HG02970 (cell line): ENCODE measurements around the gene JUP.
"Not testable (repeated sequence)": the region's sequence is repeated elsewhere in the genome, so short reads cannot be mapped to it uniquely, and the experiment has no call there.

Source experiments
- ATAC-seq: cut with Tn5 transposase; IDR thresholded peaks from one replicate; pipeline ENCODE4 v1.9.1; 2021; ENCODE audit warnings: mild to moderate bottlenecking, moderate library complexity, moderate number of reproducible peaks; ENCODE audit not compliant: unreplicated experiment, low FRiP score

The JUP gene

GRCh38 chr17:41786227-41787020 lies at the start of gene JUP:
Gene JUP, minus strand, starts transcription at chr17:41786711. Its CDS starts 14,857 bp downstream, at chr17:41771854.
- peak; percentile 60 for ATAC-seq

GRCh38 chr17:41835800-41836549 lies 49.5 kb upstream of the JUP start, which contains the start of gene NT5C3B:
Gene NT5C3B, minus strand, starts transcription at chr17:41836232. Its CDS starts 39 bp downstream, at chr17:41836193.
- ATAC-seq: no peak

GRCh38 chr17:41835214-41835799 lies 48.8 kb upstream of the JUP start:
- ATAC-seq: no peak

- ATAC-seq: not testable (repeated sequence)
These were observed 43.5 kb upstream of the JUP start for GRCh38 chr17:41829961-41830360.

- ATAC-seq: no peak
These were observed 38.8 kb upstream of the JUP start for GRCh38 chr17:41825175-41825845.

GRCh38 chr17:41824086-41824485 lies 37.6 kb upstream of the JUP start:
- ATAC-seq: no peak

- no peak for ATAC-seq
These were observed 37.1 kb upstream of the JUP start for GRCh38 chr17:41823580-41823979.

GRCh38 chr17:41823141-41823524 lies 36.6 kb upstream of the JUP start:
- no peak for ATAC-seq

- ATAC-seq: no peak
These were observed 36.0 kb upstream of the JUP start for GRCh38 chr17:41822216-41823140.

- ATAC-seq: no peak
These were observed 35.3 kb upstream of the JUP start for GRCh38 chr17:41821776-41822175.

GRCh38 chr17:41818024-41818423 lies 31.5 kb upstream of the JUP start:
- no peak for ATAC-seq

- no peak for ATAC-seq
These were observed 30.3 kb upstream of the JUP start for GRCh38 chr17:41816637-41817320.

GRCh38 chr17:41814195-41814594 lies 27.7 kb upstream of the JUP start:
- ATAC-seq: no peak

GRCh38 chr17:41813699-41814124 lies 27.2 kb upstream of the JUP start:
- no peak for ATAC-seq

- ATAC-seq: no peak
These were observed 26.7 kb upstream of the JUP start for GRCh38 chr17:41813152-41813680.

GRCh38 chr17:41812381-41813151 lies 26.1 kb upstream of the JUP start, which contains the start of gene FKBP10:
Gene FKBP10, plus strand, starts transcription at chr17:41813004. Its CDS starts 31 bp downstream, at chr17:41813035.
- no peak for ATAC-seq

GRCh38 chr17:41811549-41812380 lies 25.3 kb upstream of the JUP start, which contains the start of gene P3H4:
Gene P3H4, minus strand, starts transcription at chr17:41811949. Its CDS starts 34 bp downstream, at chr17:41811915.
- ATAC-seq: no peak
